OCI-LY7 (cell line): Measurements from ENCODE around the gene CPEB1.

Experiments
- CTCF ChIP-seq: fragments of 200-600 bp; sonication (generic); conservative IDR thresholded peaks from 2 replicates; pipeline ENCODE4 v1.5.1; 2014; ENCODE audit warnings: mild to moderate bottlenecking, antibody characterized with exemption, low read length, moderate library complexity, mixed read lengths
- EZH2phosphoT487 ChIP-seq: fragments of 200-600 bp; sonication (generic); IDR thresholded peaks from 2 replicates; pipeline ENCODE4 v1.6.1; 2018; ENCODE audit warnings: low read depth, borderline replicate concordance, mild to moderate bottlenecking, mixed run types, antibody characterized with exemption, low read length, moderate library complexity, mixed read lengths

- TF ChIP-seq CTCF (no peak), EZH2phosphoT487 (no peak)
Measured at GRCh38 chr15:82536409-82537350, 110.5 kb downstream of the CPEB1 start.
